ENCODE results near the gene ZNF644.

ZNF644 gene

DNA sequence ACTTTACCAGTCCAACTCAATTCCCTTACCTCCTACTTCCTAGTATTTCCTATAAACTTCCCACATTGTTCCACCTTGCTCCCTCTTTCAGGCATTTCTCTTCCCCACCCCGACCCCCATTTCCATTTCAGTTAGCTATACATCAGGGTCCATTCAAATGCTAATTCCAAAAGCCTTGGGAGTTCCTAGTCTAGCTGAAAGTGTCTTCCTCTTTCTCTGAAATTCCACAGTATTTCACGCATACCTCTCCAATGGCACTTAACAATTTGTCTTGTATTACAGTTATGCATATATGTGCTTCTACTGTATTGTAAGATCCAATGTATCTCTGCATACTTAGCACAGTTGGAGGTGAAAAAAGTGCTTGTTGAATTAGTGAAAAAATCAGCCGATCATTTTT is 94.9 kb downstream of the ZNF644 start:
- Mint-ChIP-seq H3K4me1 (peaks cover 8% of the 10 kb centered on the region), H3K27me3 (ENCODE audit: low read depth) (no peaks in the 10 kb centered on the region), H3K4me3 (no peak overlapping the region), H3K36me3 (ENCODE audit: low read depth) (peaks cover 37% of the 10 kb centered on the region), H3K9me3 (no peaks in the 10 kb centered on the region), H3K27ac (no peak overlapping the region)
- TF ChIP-seq, protein P1, sequence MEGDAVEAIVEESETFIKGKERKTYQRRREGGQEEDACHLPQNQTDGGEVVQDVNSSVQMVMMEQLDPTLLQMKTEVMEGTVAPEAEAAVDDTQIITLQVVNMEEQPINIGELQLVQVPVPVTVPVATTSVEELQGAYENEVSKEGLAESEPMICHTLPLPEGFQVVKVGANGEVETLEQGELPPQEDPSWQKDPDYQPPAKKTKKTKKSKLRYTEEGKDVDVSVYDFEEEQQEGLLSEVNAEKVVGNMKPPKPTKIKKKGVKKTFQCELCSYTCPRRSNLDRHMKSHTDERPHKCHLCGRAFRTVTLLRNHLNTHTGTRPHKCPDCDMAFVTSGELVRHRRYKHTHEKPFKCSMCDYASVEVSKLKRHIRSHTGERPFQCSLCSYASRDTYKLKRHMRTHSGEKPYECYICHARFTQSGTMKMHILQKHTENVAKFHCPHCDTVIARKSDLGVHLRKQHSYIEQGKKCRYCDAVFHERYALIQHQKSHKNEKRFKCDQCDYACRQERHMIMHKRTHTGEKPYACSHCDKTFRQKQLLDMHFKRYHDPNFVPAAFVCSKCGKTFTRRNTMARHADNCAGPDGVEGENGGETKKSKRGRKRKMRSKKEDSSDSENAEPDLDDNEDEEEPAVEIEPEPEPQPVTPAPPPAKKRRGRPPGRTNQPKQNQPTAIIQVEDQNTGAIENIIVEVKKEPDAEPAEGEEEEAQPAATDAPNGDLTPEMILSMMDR (IDR thresholded peaks at IDR 0.05; ENCODE audit: unreplicated experiment in 3 of 3): no peak

GRCh38 chr1:90925928-90926869 is 95.6 kb downstream of the ZNF644 start:
- H3K27ac Mint-ChIP-seq: no peak overlapping the region

DNA sequence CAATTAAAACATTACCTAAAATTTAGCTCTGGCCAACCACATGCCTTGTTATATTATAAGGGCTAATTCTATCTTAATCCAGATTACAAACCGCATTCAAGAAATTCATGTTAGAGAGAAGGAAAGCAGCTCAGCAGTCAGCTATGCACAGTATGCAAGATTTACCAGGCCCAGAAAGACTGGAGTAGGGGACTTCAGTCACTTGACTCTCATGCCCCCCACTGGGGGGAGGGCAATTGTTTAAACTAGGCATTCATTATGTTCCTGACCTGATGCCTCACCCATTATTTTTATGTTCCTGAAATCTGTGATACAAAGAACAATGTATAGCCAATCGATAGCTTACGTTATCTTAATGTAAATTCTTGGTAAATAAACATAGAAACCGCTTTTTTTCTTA is 96.9 kb downstream of the ZNF644 start:
- peaks cover 8% of the 10 kb centered on the region for H3K4me1 Mint-ChIP-seq
- no peak overlapping the region for H3K4me3 Mint-ChIP-seq
- TF ChIP-seq, protein P1 (IDR thresholded peaks at IDR 0.05; ENCODE audit: unreplicated experiment in 3 of 3): no peak

More at GRCh38 chr1:90925928-90926869, 95.6 kb downstream of the ZNF644 start:
- TF ChIP-seq, protein P1 (IDR thresholded peaks at IDR 0.05; ENCODE audit: unreplicated experiment in 3 of 3): no peak
- Mint-ChIP-seq H3K4me1 (peaks cover 8% of the 10 kb centered on the region), H3K36me3 (ENCODE audit: low read depth) (peaks cover 37% of the 10 kb centered on the region), H3K9me3 (no peaks in the 10 kb centered on the region), H3K4me3 (no peak overlapping the region), H3K27me3 (ENCODE audit: low read depth) (no peaks in the 10 kb centered on the region)

GRCh38 chr1:90922996-90923395 is 98.8 kb downstream of the ZNF644 start:
- H3K36me3 Mint-ChIP-seq (ENCODE audit: low read depth): peaks cover 17% of the 10 kb centered on the region
- TF ChIP-seq, protein P1 (IDR thresholded peaks at IDR 0.05; ENCODE audit: unreplicated experiment in 3 of 3): no peak
- H3K4me1 Mint-ChIP-seq: peaks cover 8% of the 10 kb centered on the region
- H3K27me3 Mint-ChIP-seq (ENCODE audit: low read depth): no peaks in the 10 kb centered on the region
- no peak overlapping the region for H3K4me3 Mint-ChIP-seq
- no peak overlapping the region for H3K27ac Mint-ChIP-seq
- H3K9me3 Mint-ChIP-seq: no peaks in the 10 kb centered on the region

More for the DNA sequence above, 96.9 kb downstream of the ZNF644 start:
- Mint-ChIP-seq H3K36me3 (ENCODE audit: low read depth) (peaks cover 28% of the 10 kb centered on the region), H3K9me3 (no peaks in the 10 kb centered on the region), H3K27me3 (ENCODE audit: low read depth) (no peaks in the 10 kb centered on the region), H3K27ac (no peak overlapping the region)

GRCh38 chr1:90922202-90922601 is 99.6 kb downstream of the ZNF644 start:
- H3K9me3 Mint-ChIP-seq: no peaks in the 10 kb centered on the region
- H3K36me3 Mint-ChIP-seq (ENCODE audit: low read depth): peaks cover 20% of the 10 kb centered on the region
- peaks cover 8% of the 10 kb centered on the region for H3K4me1 Mint-ChIP-seq
- TF ChIP-seq, protein P1 (IDR thresholded peaks at IDR 0.05; ENCODE audit: unreplicated experiment in 3 of 3): no peak
- no peak overlapping the region for H3K4me3 Mint-ChIP-seq
- no peak overlapping the region for H3K27ac Mint-ChIP-seq
- no peaks in the 10 kb centered on the region for H3K27me3 Mint-ChIP-seq (ENCODE audit: low read depth)

Measured in nephron (organoid).